ENCODE measurements around the gene NLRP10.

Gene NLRP10

DNA sequence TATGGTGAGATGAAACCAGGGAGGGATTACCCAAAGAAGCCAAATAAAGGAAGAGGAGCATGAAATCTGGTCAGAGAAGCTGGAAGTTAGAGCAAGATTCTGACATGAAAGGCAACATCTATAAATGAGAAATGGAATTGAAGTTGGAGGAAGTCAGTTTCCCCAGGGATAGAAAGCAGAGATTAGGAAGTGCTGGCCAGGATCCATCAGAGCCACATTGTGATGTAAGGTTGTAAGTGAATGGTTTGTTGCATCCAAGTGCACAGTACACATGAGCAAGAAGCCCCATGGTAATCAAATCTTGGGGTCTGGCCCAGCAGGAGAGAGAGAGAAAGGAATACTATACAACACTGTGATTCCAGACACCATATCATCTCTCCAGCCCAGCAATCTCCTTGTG is 6.6 kb upstream of the NLRP10 start:
- no peak for DNase-seq

DNA sequence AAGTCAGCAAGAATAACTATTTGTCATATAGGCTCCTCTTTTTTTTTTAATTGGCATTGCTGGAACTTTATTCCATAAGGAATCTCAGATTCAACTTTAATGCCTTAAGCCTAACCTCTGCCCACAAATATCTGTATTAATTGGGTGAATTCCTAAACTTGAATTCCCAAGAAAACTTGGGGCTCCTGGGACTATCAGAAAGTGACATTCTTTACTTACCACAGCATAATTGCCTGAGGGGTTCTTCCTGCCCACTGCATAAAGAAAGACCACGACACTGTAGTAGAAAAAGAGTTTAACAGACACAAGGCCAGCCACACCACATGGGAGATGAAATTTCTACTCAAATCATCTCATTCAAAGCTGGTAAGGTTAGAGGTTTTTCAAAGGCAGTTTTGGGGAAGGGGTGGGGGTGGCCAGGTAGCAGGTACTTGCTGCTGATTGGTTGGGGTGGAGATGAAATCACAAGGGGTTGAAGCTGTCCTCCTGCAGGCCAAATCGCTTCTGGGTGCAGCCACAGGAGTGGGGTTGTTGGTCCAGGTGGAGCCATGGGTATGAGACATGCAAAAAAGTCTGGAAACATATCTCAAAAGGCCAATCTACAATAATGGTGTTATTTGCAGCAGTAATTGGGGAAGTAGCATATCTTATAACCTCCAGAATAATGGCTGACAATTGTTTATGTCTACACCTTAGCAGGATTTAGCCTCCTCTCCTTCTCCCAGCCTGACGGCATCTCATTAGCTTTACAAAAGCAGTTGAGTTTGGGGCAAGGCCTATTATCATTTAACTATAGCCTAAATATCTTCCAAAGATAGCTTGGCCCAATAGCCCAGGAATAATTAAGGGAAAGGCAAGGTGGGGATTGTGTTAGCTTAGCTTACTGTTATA is 4.8 kb upstream of the NLRP10 start:
- DNase-seq = no peak

DNA sequence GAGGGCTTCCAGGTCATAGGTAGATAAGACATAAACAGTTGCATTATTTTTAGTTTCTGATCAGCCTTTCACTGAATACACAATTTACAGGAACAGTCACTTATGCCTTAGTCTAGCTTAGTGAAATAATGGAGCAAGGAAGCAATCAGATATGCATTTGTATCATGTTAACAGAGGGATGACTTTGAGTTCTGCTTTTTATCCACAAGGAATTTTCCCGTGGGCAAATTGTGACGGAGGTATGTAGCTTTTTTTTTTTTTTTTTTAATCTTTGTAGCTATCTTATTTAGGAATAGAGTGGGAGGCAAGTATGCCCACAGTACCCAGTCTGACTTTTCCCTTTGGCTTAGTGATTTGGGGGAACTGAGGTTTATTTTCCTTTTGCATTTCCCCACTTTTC is 3.4 kb upstream of the NLRP10 start:
- DNase-seq = no peak

DNA sequence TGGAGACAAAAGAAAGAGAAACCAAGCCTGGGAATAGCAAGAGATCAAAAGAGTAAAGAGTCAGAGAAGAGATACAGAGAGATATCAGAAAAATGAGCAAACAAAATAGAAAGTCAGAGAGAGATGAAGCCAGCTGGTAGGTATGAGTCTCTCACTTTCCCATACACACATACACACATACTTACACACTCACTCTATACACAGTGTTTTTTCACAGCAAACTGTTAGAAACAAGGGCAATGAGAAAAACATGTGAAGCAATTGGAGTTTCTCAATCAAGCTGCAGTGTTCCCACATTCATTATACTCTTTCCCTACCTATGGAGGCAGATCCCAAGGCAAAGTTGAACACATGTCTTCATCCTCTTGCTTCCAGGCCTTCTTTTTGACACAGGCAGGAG is 2.6 kb upstream of the NLRP10 start:
- DNase-seq = no peak

DNA sequence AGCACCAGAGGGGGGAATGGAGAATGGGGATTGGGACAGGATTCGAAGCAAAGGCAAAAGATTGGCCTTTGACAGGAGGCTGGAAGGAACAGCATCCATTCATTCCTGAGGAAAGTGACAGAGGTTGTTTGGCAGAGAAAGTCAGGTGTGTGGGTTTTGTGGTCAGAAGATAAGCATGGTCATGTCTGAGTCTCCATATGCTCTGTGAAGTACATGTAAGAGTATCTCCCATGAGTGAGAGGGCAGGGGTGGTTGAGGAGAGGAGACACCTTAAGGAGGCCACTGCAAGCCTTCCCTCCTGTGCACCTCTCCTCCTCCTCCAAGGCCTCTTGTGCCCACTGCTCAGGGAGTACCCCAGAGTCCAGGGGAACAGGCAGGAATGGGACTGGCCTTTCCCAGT is 1.9 kb upstream of the NLRP10 start:
- no peak for DNase-seq

DNA sequence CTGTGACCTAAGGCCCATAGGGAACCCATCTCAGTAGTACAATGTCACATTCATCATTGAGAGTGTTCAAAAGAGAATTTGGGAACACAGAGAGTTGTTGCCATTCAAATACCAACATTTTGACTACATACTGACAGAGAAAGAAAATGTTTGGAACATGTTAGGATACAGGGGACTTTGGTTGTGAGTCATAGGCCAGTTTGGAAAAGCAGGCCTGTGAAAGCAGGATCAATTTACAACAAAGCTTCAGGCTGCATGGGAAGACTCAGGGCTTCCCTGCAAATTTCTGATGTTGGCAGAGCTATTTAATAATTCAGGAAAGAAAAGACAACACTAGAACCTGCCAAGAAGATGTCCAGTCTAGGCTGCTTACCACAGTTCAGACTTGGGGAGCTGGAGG is 374 bp downstream of the NLRP10 start:
- DNase-seq = no peak

DNA sequence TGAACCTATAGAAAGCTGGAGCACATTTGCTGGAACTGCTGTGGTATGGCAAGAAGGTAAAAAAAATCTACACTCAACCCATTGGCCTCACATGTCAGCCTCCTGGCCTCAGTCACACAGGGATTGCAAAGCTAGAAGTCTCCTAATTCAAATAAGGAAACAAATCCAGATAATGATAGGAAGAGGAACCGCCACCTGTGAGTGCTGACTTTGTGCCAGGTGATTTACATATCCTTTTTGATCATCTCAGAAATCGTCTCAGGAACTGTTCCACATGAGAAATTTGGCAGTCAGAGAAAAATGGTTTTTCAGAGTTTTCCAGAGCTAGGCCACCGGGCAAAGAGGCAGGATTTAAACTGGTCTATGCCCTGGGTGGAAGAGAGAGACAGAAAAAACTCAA is 986 bp downstream of the NLRP10 start:
- no peak for DNase-seq

DNA sequence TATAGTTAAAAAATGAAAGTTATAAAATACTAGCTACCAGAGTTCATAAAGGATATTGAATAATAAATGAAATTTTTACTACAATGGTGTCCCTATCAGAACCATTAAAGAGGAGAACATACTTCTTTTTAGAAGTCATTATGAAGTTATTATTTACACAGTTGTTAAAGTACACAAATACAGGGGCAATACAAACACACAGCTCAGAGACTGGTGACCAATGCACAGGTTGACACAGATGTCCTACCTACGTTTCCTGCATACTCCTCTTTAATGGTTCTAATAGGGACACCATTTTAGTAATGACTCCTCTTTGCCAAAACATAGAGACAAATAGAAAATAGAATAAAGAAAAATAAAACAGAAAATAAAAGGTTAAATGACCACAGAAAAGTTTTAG is 10.1 kb downstream of the NLRP10 start:
- DNase-seq = no peak

DNA sequence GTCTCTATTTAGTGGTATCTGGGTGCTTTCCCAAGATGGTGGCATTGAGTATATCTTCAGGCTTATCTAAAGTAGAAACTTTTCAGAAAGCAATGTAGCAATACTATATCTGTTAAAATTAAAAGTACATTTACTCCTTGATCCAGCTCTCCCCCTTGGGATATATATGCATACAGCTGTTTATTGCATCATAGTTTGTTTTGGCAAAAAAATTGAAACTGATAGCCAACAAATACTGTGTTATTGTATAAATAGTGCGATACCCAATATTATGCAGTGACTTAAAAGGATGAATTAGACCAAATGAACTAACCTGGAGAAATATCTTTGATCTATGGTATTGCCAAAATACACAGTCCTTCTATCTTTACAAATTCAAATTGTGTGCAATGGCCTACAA is 15.3 kb downstream of the NLRP10 start:
- DNase-seq = no peak

DNA sequence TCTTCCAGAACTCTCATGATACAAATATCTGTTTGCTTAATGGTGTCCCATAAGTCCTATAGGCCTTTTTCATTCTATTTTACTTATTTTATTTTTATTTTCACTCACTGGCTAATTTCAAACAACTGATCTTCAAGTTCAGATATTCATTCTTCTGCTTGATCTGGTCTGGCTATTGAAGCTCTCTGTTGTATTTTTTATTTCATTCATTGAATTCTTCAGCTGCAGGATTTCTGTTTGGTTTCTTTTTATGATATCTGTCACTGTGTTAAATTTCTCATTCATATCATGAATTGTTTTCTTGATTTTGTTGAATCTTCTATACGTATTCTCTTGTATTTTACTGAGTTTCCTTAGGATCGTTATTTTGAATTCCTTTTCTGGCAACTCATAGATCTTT is 21.1 kb downstream of the NLRP10 start:
- DNase-seq = no peak

DNA sequence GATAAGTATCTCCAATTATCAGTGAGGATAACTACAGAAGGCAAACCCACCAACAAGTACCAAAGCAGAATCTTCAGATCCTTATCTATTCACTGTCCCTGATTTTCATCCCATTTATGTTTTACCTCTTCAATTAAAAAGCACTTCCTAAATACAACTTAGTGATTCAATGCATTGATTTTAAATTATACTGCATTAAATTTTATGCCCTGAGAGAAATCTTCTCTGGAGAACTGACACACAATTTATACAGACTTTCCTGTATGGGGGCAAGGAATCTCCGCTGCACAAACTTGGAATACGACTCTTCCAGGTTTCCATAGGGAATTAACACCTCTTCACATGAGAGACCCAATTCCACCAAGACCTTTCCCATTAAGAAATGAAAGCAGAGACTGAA is 23.6 kb downstream of the NLRP10 start, which contains the start of gene OR10A3:
TSS of gene OR10A3 (minus strand) at position 101 of the 400 bp plus-strand sequence. CDS start 2,188 bp downstream, outside the sequence.
- no peak for DNase-seq

DNA sequence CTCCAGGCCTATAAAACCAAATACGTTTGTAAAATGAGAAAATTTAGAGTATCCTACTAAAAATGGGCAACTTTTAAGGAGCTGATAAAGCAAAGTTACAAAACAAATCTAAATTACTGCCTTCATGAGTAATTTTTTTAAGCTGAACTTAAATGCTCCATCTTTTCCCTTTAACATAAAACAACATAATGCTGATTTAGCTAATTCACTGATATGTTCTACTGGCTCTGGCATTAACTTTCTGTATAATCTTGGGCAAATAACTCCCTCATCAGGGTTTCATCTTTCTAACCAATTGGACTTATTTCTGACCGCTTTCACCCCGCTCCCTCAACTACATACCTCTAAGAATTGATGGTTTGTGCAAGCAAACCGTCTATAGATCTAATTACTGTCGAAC is 24.1 kb downstream of the NLRP10 start:
- no peak for DNase-seq

DNA sequence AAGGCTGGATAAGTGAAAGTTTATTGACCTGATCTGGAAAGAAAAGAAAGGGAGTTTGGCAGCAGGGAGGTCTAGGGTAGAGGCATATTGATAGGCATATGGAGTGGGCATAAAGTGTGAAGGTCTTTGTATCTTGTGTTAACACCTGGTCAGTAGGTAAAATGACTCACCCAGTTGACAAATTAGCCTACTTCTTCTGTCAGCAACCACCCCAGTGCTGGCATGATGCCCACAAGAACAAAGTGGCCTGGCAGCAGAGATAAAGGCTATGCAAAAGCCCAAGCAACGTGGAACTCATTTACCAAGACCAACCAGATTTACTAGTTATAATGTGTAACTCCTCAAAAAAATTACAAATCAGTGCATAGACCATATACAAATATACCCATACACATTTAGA is 28.6 kb downstream of the NLRP10 start:
- no peak for DNase-seq

DNA sequence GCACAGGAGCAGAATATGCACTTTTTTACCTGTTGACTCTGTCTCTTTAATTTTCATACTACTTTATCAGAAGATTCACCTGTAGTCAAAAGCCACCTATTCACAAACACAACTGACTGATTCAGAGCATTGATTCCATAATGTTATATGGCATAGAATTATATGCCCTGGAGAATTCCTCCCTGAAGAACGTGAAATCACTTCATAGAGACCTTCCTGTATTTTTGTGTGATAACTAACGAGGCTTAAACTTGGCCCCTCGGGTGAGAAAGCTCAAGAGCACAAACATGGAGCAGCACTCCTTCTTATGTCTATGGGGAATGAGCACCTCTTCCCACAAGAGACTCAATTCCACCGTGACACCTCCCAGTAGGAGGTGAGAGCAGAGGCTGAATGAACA is 34.1 kb downstream of the NLRP10 start, which contains the start of gene OR10A6:
TSS of gene OR10A6 (minus strand) at position 101 of the 400 bp plus-strand sequence. CDS start 2,606 bp downstream, outside the sequence.
- DNase-seq = no peak

DNA sequence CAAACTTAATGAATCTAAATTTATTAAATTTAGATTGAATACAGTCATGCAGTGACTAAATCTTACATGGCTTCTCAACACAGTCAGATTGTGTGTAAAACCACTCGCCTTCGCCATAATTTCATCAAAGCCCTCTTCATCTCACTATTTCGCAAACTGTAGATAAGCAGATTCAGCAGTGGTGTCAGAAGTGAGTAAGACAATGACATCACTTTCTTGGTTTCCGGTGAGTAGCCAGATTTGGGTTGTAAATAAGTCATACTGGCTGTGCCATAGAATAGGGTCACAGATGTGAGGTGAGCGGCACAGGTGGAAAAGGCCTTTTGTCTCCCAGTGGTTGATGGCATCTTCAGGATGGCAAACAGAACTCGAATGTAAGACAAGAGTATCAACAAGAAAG is 37.6 kb downstream of the NLRP10 start:
- no peak for DNase-seq

DNA sequence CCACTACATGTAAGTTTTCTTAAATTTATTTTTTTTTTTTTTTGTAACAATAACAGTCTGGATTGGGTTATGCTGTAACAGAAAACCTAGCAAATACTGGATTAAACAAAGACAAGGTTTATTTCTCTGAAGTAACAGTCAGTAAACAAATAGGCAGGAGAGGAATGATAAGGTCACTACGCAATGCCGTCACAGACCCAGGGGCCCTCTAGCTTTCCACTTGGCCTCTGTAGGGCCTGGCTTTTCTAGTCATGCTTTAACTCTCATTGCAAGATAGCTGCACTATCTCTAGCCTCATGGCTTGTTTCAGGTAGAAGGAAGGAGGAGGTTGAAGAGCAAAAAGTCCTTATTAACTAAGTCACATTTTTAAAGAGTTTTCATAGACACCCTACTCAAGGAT is 40.7 kb downstream of the NLRP10 start:
- DNase-seq = no peak

DNA sequence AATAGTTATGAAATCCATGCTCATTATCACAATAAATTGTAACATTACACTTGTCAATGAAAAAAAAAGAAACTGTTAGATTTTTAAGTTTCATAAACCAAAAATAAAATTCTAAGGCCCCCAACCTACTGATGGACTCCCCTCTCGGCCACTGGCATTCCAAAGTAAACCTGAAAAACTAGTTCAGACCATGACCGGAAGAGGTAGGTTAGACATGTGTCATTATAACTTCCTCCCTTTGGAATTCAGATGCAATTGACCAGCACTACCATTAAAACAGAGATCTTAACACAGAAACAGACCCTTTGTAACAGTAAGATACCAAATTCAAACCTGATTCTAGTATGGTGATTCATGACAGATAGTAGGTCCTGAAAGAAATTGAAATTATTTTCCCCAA is 47.1 kb downstream of the NLRP10 start:
- no peak for DNase-seq
